HepG2 (cell line): ENCODE results near the gene PLEKHG5. TPM values are rescaled to one million over a fixed set of nuclear protein-coding genes. Genes with fewer than 3 reads are reported as not detected.

Source experiments
- ATAC-seq: fragments of 200-7000 bp; cut with Tn5 transposase; 3 replicates; pipeline ENCODE4 v1.9.1; 2020; ENCODE audit warnings: mild to moderate bottlenecking, moderate library complexity
- BruUV-seq: library from RNA; stranded (reverse); fragments of 400-500 nt; replicated peaks from 2 replicates; lab custom pipeline; 2021; lab: Mats Ljungman, UMichigan
- CTCF ChIA-PET: fragments of 300-600 bp; formaldehyde crosslinking; extraction: SDS; loops from one replicate; lab custom pipeline; 2021; ENCODE audit warnings: low total read pairs, inconsistent platforms, low intra/inter-chr PET ratio; lab: Yijun Ruan, JAX
- POLR2A ChIA-PET: fragments of 350-600 bp; sonication (Branson Sonifier 250); formaldehyde crosslinking; loops from one replicate; lab custom pipeline; 2020; ENCODE audit warnings: antibody characterized with exemption, inconsistent platforms; lab: Yijun Ruan, JAX
- DNase-seq: peaks from one replicate; pipeline ENCODE4 v3.0.0-alpha.2; 2015; ENCODE audit warnings: low spot score
- FAIRE-seq: peaks from 3 replicates; lab custom pipeline; 2011; peaks lifted over from hg19 to GRCh38; lab: Jason Lieb, UNC
- H2AFZ ChIP-seq: one replicate; pipeline ENCODE4 v1.6.1; 2011; ENCODE audit warnings: low read length, inconsistent platforms
- H3K27ac ChIP-seq: fragments of 300-600 bp; 3 replicates; pipeline ENCODE4 v1.8.0; 2011; ENCODE audit warnings: mixed run types, mild to moderate bottlenecking, mixed read lengths, low read length, inconsistent platforms; ENCODE audit not compliant: insufficient read depth; ENCODE audit errors: extremely low read length
- H3K27me3 ChIP-seq, 2 experiments: fragments of 200-600 bp in 1 of 2; 2 replicates in 1 of 2; 3 replicates in 1 of 2; pipeline versions ENCODE4 v1.6.0 to v1.8.0; 2011; ENCODE audit warnings: low read length in 2 of 2, mild to moderate bottlenecking in 2 of 2, moderate library complexity in 2 of 2, inconsistent platforms in 1 of 2; ENCODE audit not compliant: insufficient read depth in 2 of 2, control insufficient read depth in 1 of 2
- H3K36me3 ChIP-seq, 2 experiments: fragments of 200-600 bp in 1 of 2; replicated peaks in 1 of 2; 2 replicates in 1 of 2; 3 replicates in 1 of 2; pipeline versions ENCODE4 v1.5.1 to v1.8.0; 2011; ENCODE audit warnings: low read length in 2 of 2, inconsistent platforms in 1 of 2; ENCODE audit not compliant: insufficient read depth in 2 of 2, control insufficient read depth in 1 of 2
- H3K4me1 ChIP-seq: 2 replicates; pipeline ENCODE4 v1.5.1; 2012; ENCODE audit warnings: low read length, inconsistent platforms; ENCODE audit not compliant: insufficient read depth
- H3K4me2 ChIP-seq: 2 replicates; pipeline ENCODE4 v1.6.0; 2011; ENCODE audit warnings: low read depth, low read length, inconsistent platforms
- H3K4me3 ChIP-seq, 3 experiments: fragments of 200-600 bp in 1 of 3; sonication (generic), shearing (Covaris generic) in 1 of 3; replicated peaks in 1 of 3; 2 replicates each; pipeline ENCODE4 v1.5.1; 2011 to 2016; ENCODE audit warnings: low read length in 3 of 3, inconsistent platforms in 2 of 3, low read depth in 2 of 3, mild to moderate bottlenecking in 2 of 3, control low read depth in 1 of 3, mixed read lengths in 1 of 3; ENCODE audit not compliant: insufficient read depth in 1 of 3
- H3K79me2 ChIP-seq: one replicate; pipeline ENCODE4 v1.6.1; 2011; ENCODE audit warnings: low read length, inconsistent platforms; ENCODE audit not compliant: insufficient read depth
- H3K9ac ChIP-seq: 2 replicates; pipeline ENCODE4 v1.6.0; 2011; ENCODE audit warnings: mild to moderate bottlenecking, low read depth, low read length, inconsistent platforms; ENCODE audit not compliant: insufficient read depth
- H3K9me3 ChIP-seq: 2 replicates; pipeline ENCODE4 v1.5.1; 2012; ENCODE audit warnings: mild to moderate bottlenecking, low read length
- H4K20me1 ChIP-seq: 2 replicates; pipeline ENCODE4 v1.6.0; 2011; ENCODE audit warnings: inconsistent platforms, mild to moderate bottlenecking, low read length, moderate library complexity; ENCODE audit not compliant: insufficient read depth
- GLI4 ChIP-seq: sonication (generic); formaldehyde crosslinking; IDR thresholded peaks from 2 replicates; pipeline ENCODE4 v1.5.1; 2020; ENCODE audit warnings: missing genetic modification reagents, mild to moderate bottlenecking, moderate library complexity, borderline replicate concordance
- HMG20A ChIP-seq: IDR thresholded peaks from 2 replicates; pipeline ENCODE4 v1.6.1; 2016; ENCODE audit warnings: borderline replicate concordance
- JUN ChIP-seq: sonication (generic); formaldehyde crosslinking; IDR thresholded peaks from 2 replicates; pipeline ENCODE4 v1.4.0; 2020; ENCODE audit warnings: mild to moderate bottlenecking, missing genetic modification reagents
- KMT2B ChIP-seq: IDR thresholded peaks from 2 replicates; pipeline ENCODE4 v1.6.1; 2016; ENCODE audit warnings: missing genetic modification reagents, missing compliant biosample characterization
- NFE2 ChIP-seq: sonication (generic); formaldehyde crosslinking; IDR thresholded peaks from 2 replicates; pipeline ENCODE4 v1.4.0; 2020; ENCODE audit warnings: missing genetic modification reagents
- PHF5A ChIP-seq: IDR thresholded peaks from one replicate; pipeline ENCODE4 v1.6.1; 2018; ENCODE audit warnings: low read depth, missing genetic modification reagents; ENCODE audit not compliant: unreplicated experiment
- SP140L ChIP-seq: sonication (generic); formaldehyde crosslinking; IDR thresholded peaks from 2 replicates; pipeline ENCODE4 v1.4.0; 2020; ENCODE audit warnings: missing genetic modification reagents, borderline replicate concordance
- SP5 ChIP-seq: IDR thresholded peaks from 2 replicates; pipeline ENCODE4 v1.6.1; 2016; ENCODE audit warnings: low read depth, borderline replicate concordance
- ZBTB8A ChIP-seq: sonication (generic); formaldehyde crosslinking; IDR thresholded peaks from 2 replicates; pipeline ENCODE4 v1.4.0; 2020; ENCODE audit warnings: mild to moderate bottlenecking, low read depth, missing genetic modification reagents, borderline replicate concordance
- ZFAT ChIP-seq: sonication (generic); formaldehyde crosslinking; conservative IDR thresholded peaks from 2 replicates; pipeline ENCODE4 v1.8.1; 2023; ENCODE audit warnings: missing genetic modification reagents, inconsistent platforms
- ZNF256 ChIP-seq: sonication (generic); formaldehyde crosslinking; conservative IDR thresholded peaks from 2 replicates; pipeline ENCODE4 v1.4.0; 2020; ENCODE audit warnings: missing genetic modification reagents
- ZNF333 ChIP-seq: sonication (generic); formaldehyde crosslinking; IDR thresholded peaks from 2 replicates; pipeline ENCODE4 v1.4.0; 2020; ENCODE audit warnings: mild to moderate bottlenecking, missing genetic modification reagents, borderline replicate concordance
- ZNF644 ChIP-seq: IDR thresholded peaks from 2 replicates; pipeline ENCODE4 v1.6.1; 2016; ENCODE audit warnings: low read depth
- ZSCAN31 ChIP-seq: sonication (generic); formaldehyde crosslinking; IDR thresholded peaks from 2 replicates; pipeline ENCODE4 v1.5.0; 2020; ENCODE audit warnings: low read depth, mild to moderate bottlenecking, missing genetic modification reagents
- WGBS: methylation state at CpG from one replicate; pipeline ENCODE4 v1.1.6; 2017; ENCODE audit warnings: low lambda C conversion rate; 5-methylcytosine and 5-hydroxymethylcytosine counted together
- in situ Hi-C: cut with HindIII; loops from 2 replicates; pipeline ENCODE4 v1.10.0; 2017; ENCODE audit warnings: low pct_unique_long_range_greater_than_20kb; ENCODE audit not compliant: extremely low pct_ligation_motif_present
- intact Hi-C: fragments of 100-400 bp; cut with micrococcal nuclease; formaldehyde crosslinking; loops from one replicate; pipeline ENCODE4 v1.10.0; 2022; ENCODE audit not compliant: unreplicated experiment
- polyA plus RNA-seq, 8 experiments: library from polyadenylated mRNA; depleted of rRNA in 3 of 8; stranded (reverse) in 7 of 8; unstranded in 1 of 8; fragments of >200 nt; fragmentation: Illumina TruSeq in 4 of 8; extraction: Trizol in 4 of 8; gene quantifications; 2 replicates each; pipeline versions ENCODE4 v1.2.1 to v1.2.3, GENCODE V29; 2011 to 2016; ENCODE audit warnings: low read depth in 4 of 8, missing spikeins in 1 of 8, mixed read lengths in 1 of 8; ENCODE audit not compliant: insufficient read depth in 1 of 8
- total RNA-seq, 5 experiments: library from RNA; depleted of rRNA; stranded (reverse); fragments of >200 nt; fragmentation: Illumina TruSeq; extraction: Trizol; gene quantifications; 2 replicates each; pipeline ENCODE4 v1.2.3, GENCODE V29; 2016; ENCODE audit warnings: low read depth in 1 of 5
- TF ChIP-seq, protein P1 (sequence below), 2 experiments: sonication (generic) in 1 of 2; formaldehyde crosslinking in 1 of 2; IDR thresholded peaks; 2 replicates each; pipeline versions ENCODE4 v1.4.0 to v1.6.1; 2016 to 2020; ENCODE audit warnings: borderline replicate concordance in 1 of 2, low read depth in 1 of 2, mild to moderate bottlenecking in 1 of 2, missing genetic modification reagents in 1 of 2

The PLEKHG5 gene
- total and polyA plus RNA-seq, 2 of the 13 experiments (the other 11 are each of a cell fraction or from before 2014, with no cell fraction given) = 1.9 to 3.5 TPM

DNA sequence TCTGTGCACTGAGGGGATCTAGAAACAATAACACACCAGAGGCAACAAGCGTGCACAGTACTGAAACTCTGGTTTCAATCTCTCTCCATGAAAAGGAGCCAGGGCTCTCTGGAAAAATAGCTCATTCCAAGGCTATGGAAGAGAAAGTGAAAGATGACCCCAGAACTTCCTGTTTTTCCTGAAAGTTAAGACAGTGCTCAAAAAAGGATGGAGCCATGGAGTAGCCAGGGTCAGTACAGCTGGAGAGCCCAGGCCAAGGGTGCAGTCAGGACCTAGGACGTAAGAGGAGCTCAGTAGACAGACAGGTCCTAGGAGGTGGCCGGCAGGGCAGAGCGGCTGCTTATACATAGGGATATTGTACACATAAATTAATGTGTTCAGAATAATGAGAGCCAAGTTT, 43.7 kb upstream of the PLEKHG5 start (continued):
- TF ChIP-seq ZFAT = no peak
- TF ChIP-seq NFE2 (CRISPR knock-in tag) = no peak
- TF ChIP-seq, all 625 proteins: peak for 0

DNA sequence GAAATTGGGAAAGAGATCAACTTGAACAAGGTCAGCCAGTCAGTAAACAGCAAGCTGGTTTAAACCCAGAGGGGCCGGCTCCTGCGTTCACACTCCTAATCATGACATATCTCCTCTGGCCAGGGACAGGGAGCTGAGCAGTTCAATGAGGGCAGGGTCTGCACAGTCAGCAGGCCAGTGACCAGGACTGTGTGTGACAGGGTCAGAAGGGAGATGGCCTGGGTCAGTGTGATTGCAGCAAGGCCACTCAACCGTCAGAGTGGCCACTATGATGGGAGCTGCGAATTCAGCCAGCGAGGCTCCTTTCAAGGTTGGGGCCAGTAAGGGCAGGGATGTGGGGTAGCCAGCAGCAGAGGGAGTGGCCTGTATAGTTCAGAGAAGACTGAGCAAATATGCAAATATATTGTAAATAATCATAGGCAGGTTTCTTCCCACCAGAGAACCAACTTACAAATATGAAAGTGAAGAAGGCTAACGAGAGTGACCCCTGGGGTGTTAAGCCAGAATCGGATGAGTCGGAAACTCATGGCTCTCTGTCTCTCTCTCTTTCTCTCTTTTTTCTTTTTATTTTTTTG, 42.9 kb upstream of the PLEKHG5 start:
- no peak overlapping the region for H3K4me3 ChIP-seq
- peaks cover 18 to 61% of the 10 kb centered on the region in 2 experiments for H3K36me3 ChIP-seq
- no peaks in the 10 kb centered on the region for H3K79me2 ChIP-seq
- BruUV-seq = no TSS peak
- no peak for TF ChIP-seq ZSCAN31 (CRISPR knock-in tag)
- no peak for TF ChIP-seq ZNF333
- TF ChIP-seq JUN (CRISPR knock-in tag) = no peak
- no peak for TF ChIP-seq SP5 (CRISPR knock-in tag)
- TF ChIP-seq KMT2B (CRISPR knock-in tag) = no peak
- TF ChIP-seq ZNF256 (CRISPR knock-in tag) = no peak
- TF ChIP-seq SP140L (CRISPR knock-in tag) = no peak
- TF ChIP-seq HMG20A (CRISPR knock-in tag) = no peak
- TF ChIP-seq ZNF644 (CRISPR knock-in tag) = no peak
- TF ChIP-seq ZBTB8A (CRISPR knock-in tag) = no peak
- no peak for TF ChIP-seq PHF5A
- TF ChIP-seq, protein P1, sequence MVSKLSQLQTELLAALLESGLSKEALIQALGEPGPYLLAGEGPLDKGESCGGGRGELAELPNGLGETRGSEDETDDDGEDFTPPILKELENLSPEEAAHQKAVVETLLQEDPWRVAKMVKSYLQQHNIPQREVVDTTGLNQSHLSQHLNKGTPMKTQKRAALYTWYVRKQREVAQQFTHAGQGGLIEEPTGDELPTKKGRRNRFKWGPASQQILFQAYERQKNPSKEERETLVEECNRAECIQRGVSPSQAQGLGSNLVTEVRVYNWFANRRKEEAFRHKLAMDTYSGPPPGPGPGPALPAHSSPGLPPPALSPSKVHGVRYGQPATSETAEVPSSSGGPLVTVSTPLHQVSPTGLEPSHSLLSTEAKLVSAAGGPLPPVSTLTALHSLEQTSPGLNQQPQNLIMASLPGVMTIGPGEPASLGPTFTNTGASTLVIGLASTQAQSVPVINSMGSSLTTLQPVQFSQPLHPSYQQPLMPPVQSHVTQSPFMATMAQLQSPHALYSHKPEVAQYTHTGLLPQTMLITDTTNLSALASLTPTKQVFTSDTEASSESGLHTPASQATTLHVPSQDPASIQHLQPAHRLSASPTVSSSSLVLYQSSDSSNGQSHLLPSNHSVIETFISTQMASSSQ (IDR thresholded peaks at IDR 0.05; ENCODE audit: low read depth) = no peak
- TF ChIP-seq, protein P1 (CRISPR knock-in tag; IDR thresholded peaks at IDR 0.05; ENCODE audit: borderline replicate concordance) = no peak
- TF ChIP-seq GLI4 (CRISPR knock-in tag) = no peak
- TF ChIP-seq, all 625 proteins: peak for 0
- intact Hi-C loops = no loop called here
- no peak overlapping the region for H3K4me2 ChIP-seq
- in situ Hi-C loops = no loop called here
- no peak for FAIRE-seq
- ChIA-PET POLR2A (no interaction called here), CTCF (no interaction called here)
- WGBS = 96% methylated on average over 8 of the region's 8 CpGs
- no peak for DNase-seq
- H3K27me3 ChIP-seq = no peaks in the 10 kb centered on the region
- no peak; the same call in 2 of the 3 replicates for ATAC-seq
- H3K4me1 ChIP-seq = no peaks in the 10 kb centered on the region
- H2AFZ ChIP-seq = no peak overlapping the region
- no peak overlapping the region for H3K9ac ChIP-seq
- no peaks in the 10 kb centered on the region for H4K20me1 ChIP-seq
- no peaks in the 10 kb centered on the region for H3K9me3 ChIP-seq
- H3K27ac ChIP-seq = no peak overlapping the region
